Endothelial cell of umbilical vein (primary cell): Measurements from ENCODE around the gene LHX2. TPM values are rescaled to one million over a fixed set of nuclear protein-coding genes. Genes with fewer than 3 reads are reported as not detected.
"Not testable (repeated sequence)": the region's sequence is repeated elsewhere in the genome, so short reads cannot be mapped to it uniquely, and the experiment has no call there.

Experiments
- BruUV-seq: library from RNA; stranded (reverse); fragments of 400-500 nt; replicated peaks from 2 replicates; lab custom pipeline; 2021; lab: Mats Ljungman, UMichigan
- CTCF ChIA-PET: fragments of 300-600, 350-600 bp; sonication (Branson Sonifier 250); formaldehyde crosslinking; loops from one replicate; lab custom pipeline; 2021; ENCODE audit warnings: antibody characterized with exemption, inconsistent platforms; lab: Charles Lee
- POLR2A ChIA-PET: fragments of 300-600, 350-600 bp; sonication (Branson Sonifier 250); formaldehyde crosslinking; loops from one replicate; lab custom pipeline; 2021; ENCODE audit warnings: antibody characterized with exemption, inconsistent platforms; lab: Charles Lee
- DNase-seq: peaks from one replicate; pipeline ENCODE4 v3.0.0-alpha.2; 2011; ENCODE audit warnings: low read depth, low spot score
- FAIRE-seq: peaks from 2 replicates; lab custom pipeline; 2011; peaks lifted over from hg19 to GRCh38; lab: Jason Lieb, UNC
- H2AFZ ChIP-seq: 2 replicates; pipeline ENCODE4 v1.6.0; 2012; ENCODE audit warnings: low read depth, low read length, control low read depth, inconsistent platforms
- H3K27ac ChIP-seq: 2 replicates; pipeline ENCODE4 v1.5.1; 2011; ENCODE audit warnings: low read depth, mild to moderate bottlenecking, control low read depth, low read length, moderate library complexity; ENCODE audit not compliant: insufficient read depth
- H3K27me3 ChIP-seq, 2 experiments: 2 replicates each; pipeline versions ENCODE4 v1.6.0 to v1.6.1; 2011; ENCODE audit warnings: low read length in 2 of 2, mixed read lengths in 1 of 2; ENCODE audit not compliant: control insufficient read depth in 2 of 2, insufficient read depth in 2 of 2
- H3K36me3 ChIP-seq, 2 experiments: 2 replicates in 1 of 2; 3 replicates in 1 of 2; pipeline ENCODE4 v1.5.1; 2011; ENCODE audit warnings: low read length in 2 of 2, mild to moderate bottlenecking in 1 of 2, moderate library complexity in 1 of 2; ENCODE audit not compliant: control insufficient read depth in 2 of 2, insufficient read depth in 2 of 2; ENCODE audit errors: extremely low read depth in 1 of 2
- H3K4me1 ChIP-seq: 3 replicates; pipeline ENCODE4 v1.5.1; 2011; ENCODE audit warnings: mild to moderate bottlenecking, low read length; ENCODE audit not compliant: control insufficient read depth, insufficient read depth; ENCODE audit errors: extremely low read depth
- H3K4me2 ChIP-seq: 2 replicates; pipeline ENCODE4 v1.6.1; 2011; ENCODE audit warnings: low read length, control low read depth, mixed read lengths; ENCODE audit not compliant: insufficient read depth
- H3K4me3 ChIP-seq, 3 experiments: fragments of 200-600 bp in 1 of 3; sonication (generic), shearing (Covaris generic) in 1 of 3; replicated peaks in 1 of 3; 2 replicates each; pipeline ENCODE4 v1.5.1; 2011 to 2016; ENCODE audit warnings: control low read depth in 3 of 3, low read length in 3 of 3, mild to moderate bottlenecking in 2 of 3, inconsistent platforms in 1 of 3, low read depth in 1 of 3, moderate library complexity in 1 of 3; ENCODE audit not compliant: insufficient read depth in 1 of 3
- H3K79me2 ChIP-seq: 2 replicates; pipeline ENCODE4 v1.6.0; 2012; ENCODE audit warnings: low read length, inconsistent platforms; ENCODE audit not compliant: control insufficient read depth, insufficient read depth
- H3K9ac ChIP-seq: replicated peaks from 2 replicates; pipeline ENCODE3; 2011; ENCODE audit warnings: low read length, control low read depth; ENCODE audit not compliant: insufficient read depth; ENCODE audit errors: extremely low read depth
- H3K9me1 ChIP-seq: replicated peaks from 3 replicates; pipeline ENCODE4 v1.6.0; 2011; ENCODE audit warnings: mild to moderate bottlenecking, low read length; ENCODE audit not compliant: control insufficient read depth, insufficient read depth; ENCODE audit errors: extremely low read depth
- H3K9me3 ChIP-seq: replicated peaks from 2 replicates; pipeline ENCODE4 v1.5.1; 2012; ENCODE audit warnings: low read length, inconsistent platforms; ENCODE audit not compliant: control insufficient read depth, insufficient read depth
- H4K20me1 ChIP-seq: replicated peaks from 2 replicates; pipeline ENCODE3; 2011; ENCODE audit warnings: mild to moderate bottlenecking, low read length; ENCODE audit not compliant: control insufficient read depth, insufficient read depth; ENCODE audit errors: extremely low read depth
- CTCF ChIP-seq, 2 donors: IDR thresholded peaks; 1 replicate in 1 of 2; 2 replicates in 1 of 2; pipeline ENCODE4 v1.5.1; 2011; ENCODE audit warnings: low read length in 2 of 2, mild to moderate bottlenecking in 2 of 2, moderate library complexity in 2 of 2, control low read depth in 1 of 2, inconsistent platforms in 1 of 2, low read depth in 1 of 2; ENCODE audit not compliant: insufficient read depth in 1 of 2; ENCODE audit errors: extremely low read depth in 1 of 2
- EZH2 ChIP-seq: IDR thresholded peaks from 2 replicates; pipeline ENCODE4 v1.6.1; 2012; ENCODE audit warnings: borderline replicate concordance, low read depth, mild to moderate bottlenecking, moderate library complexity, low read length, inconsistent platforms; ENCODE audit not compliant: severe bottlenecking
- FOS ChIP-seq: IDR thresholded peaks from 2 replicates; pipeline ENCODE4 v1.6.1; 2011; ENCODE audit warnings: mild to moderate bottlenecking, low read length, moderate library complexity, borderline replicate concordance; ENCODE audit not compliant: insufficient read depth
- GATA2 ChIP-seq: IDR thresholded peaks from 2 replicates; pipeline ENCODE4 v1.7.0; 2011; ENCODE audit warnings: low read depth, mild to moderate bottlenecking, moderate library complexity, mixed read lengths, low read length; ENCODE audit not compliant: insufficient read length, insufficient read depth
- JUN ChIP-seq: IDR thresholded peaks from 2 replicates; pipeline ENCODE4 v1.6.1; 2011; ENCODE audit warnings: borderline replicate concordance, low read depth; ENCODE audit not compliant: insufficient read length, insufficient read depth
- MAX ChIP-seq: IDR thresholded peaks from 2 replicates; pipeline ENCODE4 v1.6.1; 2011; ENCODE audit not compliant: insufficient read depth, insufficient read length
- MYC ChIP-seq: IDR thresholded peaks from one replicate; pipeline ENCODE4 v1.6.1; 2011; ENCODE audit warnings: mild to moderate bottlenecking, low read depth, low read length
- POLR2A ChIP-seq: IDR thresholded peaks from 2 replicates; pipeline ENCODE4 v1.6.1; 2012; ENCODE audit warnings: low read depth, mild to moderate bottlenecking, control low read depth, low read length
- POLR2AphosphoS5 ChIP-seq: IDR thresholded peaks from 2 replicates; pipeline ENCODE4 v1.6.1; 2012; ENCODE audit warnings: low read depth, mild to moderate bottlenecking, control low read depth, low read length, moderate library complexity; ENCODE audit not compliant: insufficient read depth
- dilution Hi-C: fragments of 300-500 bp; cut with MboI; formaldehyde crosslinking; loops from one replicate; pipeline ENCODE4 v1.15.0; 2019; ENCODE audit warnings: low sequenced_read_pairs; ENCODE audit not compliant: extremely low pct_ligation_motif_present
- intact Hi-C: fragments of 100-400 bp; cut with micrococcal nuclease; formaldehyde crosslinking; loops from one replicate; pipeline ENCODE4 v1.10.0; 2022
- polyA plus RNA-seq, 4 experiments: library from polyadenylated mRNA; depleted of rRNA in 3 of 4; stranded (reverse) in 3 of 4; unstranded in 1 of 4; fragments of >200 nt; gene quantifications; 2 replicates each; pipeline versions ENCODE4 v1.2.1 to v1.2.3, GENCODE V29; 2011 to 2012; ENCODE audit warnings: missing spikeins in 1 of 4
- total RNA-seq: library from RNA; stranded (reverse); gene quantifications from 2 replicates; pipeline ENCODE4 v1.2.3, GENCODE V29; 2021

Gene LHX2
- total and polyA plus RNA-seq, 2 donors (not counting 3 experiments of a cell fraction or from before 2014, with no cell fraction given), result not detected

GRCh38 chr9:123976579-123976978 lies 35.0 kb upstream of the LHX2 start:
- H3K9me1 ChIP-seq, intact Hi-C loops, dilution Hi-C loops, H3K36me3 ChIP-seq, H3K4me1 ChIP-seq, H3K4me2 ChIP-seq, DNase-seq, H4K20me1 ChIP-seq, H3K79me2 ChIP-seq, BruUV-seq, H2AFZ ChIP-seq, H3K27ac ChIP-seq, CTCF ChIA-PET, H3K4me3 ChIP-seq, POLR2A ChIA-PET, H3K9ac ChIP-seq, H3K9me3 ChIP-seq: not testable (repeated sequence)
- FAIRE-seq, result peak; percentile 55
- H3K27me3 ChIP-seq, result peaks cover 10 to 13% of the 10 kb centered on the region in 2 experiments

- no TSS peak for BruUV-seq
- POLR2A ChIA-PET, result no interaction called here
- intact Hi-C loops, result no loop called here
These were observed 32.6 kb upstream of the LHX2 start for GRCh38 chr9:123978981-123979380.

More at GRCh38 chr9:123978981-123979380, 32.6 kb upstream of the LHX2 start:
- H3K9ac ChIP-seq, result no peak overlapping the region
- dilution Hi-C loops, result no loop called here
- DNase-seq (no peak), FAIRE-seq (no peak)
- H3K4me3 ChIP-seq, result no peak overlapping the region
- H3K27ac ChIP-seq, result no peak overlapping the region
- no peaks in the 10 kb centered on the region for H3K9me3 ChIP-seq
- no peaks in the 10 kb centered on the region for H3K36me3 ChIP-seq
- no peaks in the 10 kb centered on the region for H4K20me1 ChIP-seq
- H3K4me2 ChIP-seq, result no peak overlapping the region
- no peaks in the 10 kb centered on the region for H3K9me1 ChIP-seq
- H3K79me2 ChIP-seq, result no peaks in the 10 kb centered on the region
- no peak for TF ChIP-seq POLR2A
- no peak for TF ChIP-seq EZH2
- no peak for TF ChIP-seq MYC
- no peak for TF ChIP-seq FOS
- TF ChIP-seq GATA2, result no peak
- TF ChIP-seq JUN, result no peak
- TF ChIP-seq CTCF (IDR thresholded peaks at IDR 0.05; ENCODE audit: extremely low read depth in 1 of 2, insufficient read depth in 1 of 2, low read depth in 1 of 2, low read length in 2 of 2), result no peak
- TF ChIP-seq POLR2AphosphoS5, result no peak
- TF ChIP-seq MAX, result no peak
- peaks cover 15 to 18% of the 10 kb centered on the region in 2 experiments for H3K27me3 ChIP-seq
- no peak overlapping the region for H2AFZ ChIP-seq
- no peaks in the 10 kb centered on the region for H3K4me1 ChIP-seq
- CTCF ChIA-PET, result no interaction called here
